Spleen (tissue), 11 donors: ENCODE data around the gene RWDD2A. TPM values are rescaled to one million over a fixed set of nuclear protein-coding genes. Genes with fewer than 3 reads are reported as not detected.

Experiments used
- DNase-seq: peaks from one replicate; pipeline ENCODE4 v3.0.0-alpha.2; 2020
- H3K27ac ChIP-seq, 8 donors: fragments of 200-600 bp; sonication (generic) in 7 of 8; 1 replicate in 4 of 8; 2 replicates in 4 of 8; pipeline versions ENCODE4 v1.5.0 to v1.8.0; 2016 to 2021; ENCODE audit warnings: inconsistent platforms in 4 of 8, mild to moderate bottlenecking in 4 of 8, moderate library complexity in 1 of 8
- H3K27me3 ChIP-seq, 7 donors: fragments of 200-600 bp; sonication (generic) in 6 of 7; replicated peaks in 1 of 7; 1 replicate in 4 of 7; 2 replicates in 3 of 7; pipeline versions ENCODE4 v1.5.0 to v1.8.0; 2016 to 2021; ENCODE audit warnings: inconsistent platforms in 3 of 7, mild to moderate bottlenecking in 1 of 7
- H3K36me3 ChIP-seq, 6 donors: fragments of 200-600 bp; sonication (generic) in 5 of 6; 1 replicate in 4 of 6; 2 replicates in 2 of 6; pipeline versions ENCODE4 v1.5.0 to v1.8.0; 2016 to 2021; ENCODE audit warnings: inconsistent platforms in 2 of 6
- H3K4me1 ChIP-seq, 6 donors: fragments of 200-600 bp; sonication (generic) in 5 of 6; 1 replicate in 3 of 6; 2 replicates in 3 of 6; pipeline versions ENCODE4 v1.5.0 to v1.8.0; 2016 to 2021; ENCODE audit warnings: inconsistent platforms in 3 of 6
- H3K4me3 ChIP-seq, 8 donors: fragments of 200-600 bp; sonication (generic) in 7 of 8; 1 replicate in 4 of 8; 2 replicates in 4 of 8; pipeline versions ENCODE4 v1.5.0 to v1.8.0; 2016 to 2021; ENCODE audit warnings: inconsistent platforms in 4 of 8, mild to moderate bottlenecking in 4 of 8, moderate library complexity in 2 of 8
- H3K9me3 ChIP-seq, 8 donors: fragments of 200-600 bp; sonication (generic) in 7 of 8; 1 replicate in 4 of 8; 2 replicates in 4 of 8; pipeline versions ENCODE4 v1.5.0 to v1.8.0; 2016 to 2021; ENCODE audit warnings: inconsistent platforms in 4 of 8
- POLR2A ChIP-seq, 3 donors: fragments of 450-650 bp; IDR thresholded peaks; one replicate each; pipeline ENCODE4 v1.5.1; 2017; ENCODE audit warnings: antibody characterized with exemption in 3 of 3, mild to moderate bottlenecking in 1 of 3
- POLR2AphosphoS5 ChIP-seq, 3 donors: sonication (generic); formaldehyde crosslinking; IDR thresholded peaks; one replicate each; pipeline ENCODE4 v1.5.1; 2017; ENCODE audit warnings: antibody characterized with exemption in 3 of 3
- WGBS, 5 donors: extraction: QIAGEN DNeasy Blood & Tissue Kit in 3 of 5; methylation state at CpG; one replicate each; pipeline versions ENCODE4 v1.1.5 to v1.1.7; 2013 to 2018; 5-methylcytosine and 5-hydroxymethylcytosine counted together
- intact Hi-C: fragments of 100-400 bp; cut with DNase I; formaldehyde crosslinking; loops from one replicate; pipeline ENCODE4 v1.15.0; 2023; ENCODE audit warnings: low total_unique reads
- polyA plus RNA-seq, 3 donors: library from polyadenylated mRNA; stranded (reverse); fragments of 200-250 nt; gene quantifications; one replicate each; pipeline ENCODE4 v1.2.1, GENCODE V29; 2013
- total RNA-seq, 7 donors: library from RNA; depleted of rRNA in 3 of 7; stranded (reverse); fragments of >200 nt in 3 of 7; fragmentation: NEBNext Ultra II Directional in 4 of 7; extraction: Animal tissue kit (Norgen Biotek cat#: 25700) in 4 of 7; gene quantifications; one replicate each; pipeline versions ENCODE4 v1.1.0 to v1.2.1, GENCODE V29; 2016 to 2021
- TF ChIP-seq, protein P1 (sequence below), 11 experiments: fragments of 200-600 bp in 7 of 11; fragments of 450-650 bp in 4 of 11; sonication (generic) in 4 of 11; IDR thresholded peaks in 8 of 11; conservative IDR thresholded peaks in 3 of 11; 1 replicate in 7 of 11; 2 replicates in 4 of 11; pipeline versions ENCODE4 v1.4.0 to v1.8.0; 2016 to 2021; ENCODE audit warnings: antibody characterized with exemption in 11 of 11, inconsistent platforms in 4 of 11, mild to moderate bottlenecking in 1 of 11
- donor health status: healthy with polysubstance abuse.
- donor health status: DM: no; HTN: no; CAD: no; lungs with moderate emphysema.
- donor health status: DM: no; HTN: no; CAD: no.
- donor health status: Bipolar disorder and iron deficiency.
- donor health status: healthy.
- donor health status: DM: no; HTN: no; CAD: no.
- donor health status: DM: yes; HTN: yes; CAD: no.

Gene RWDD2A
- total and polyA plus RNA-seq, 10 donors: 1.9 to 4.2 (median 2.7) TPM

DNA sequence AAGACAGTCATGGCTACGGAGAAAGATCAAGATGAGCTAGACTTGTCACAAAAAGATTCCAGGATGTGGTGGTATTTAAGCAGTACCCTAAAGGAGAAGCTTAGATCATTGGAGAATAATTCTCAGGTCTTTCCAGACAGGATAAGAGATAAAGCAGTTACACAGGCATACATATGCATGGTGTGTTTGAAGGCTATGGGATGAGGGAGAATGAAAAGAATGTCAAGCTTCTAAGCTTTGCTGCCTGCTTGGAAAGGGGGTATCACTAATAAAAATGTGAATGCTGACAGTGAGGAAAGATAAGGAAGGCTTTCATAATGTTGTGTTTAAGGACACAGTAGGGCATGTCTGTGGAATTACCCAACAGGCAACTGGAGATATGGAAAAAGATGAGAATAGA is 28.1 kb downstream of the RWDD2A start:
- no peak overlapping the region for H3K4me3 ChIP-seq
- intact Hi-C loops: loop anchor here (5.0 kb wide), 1 partner anchor 296 kb away; no protein-coding TSS in a partner anchor
- DNase-seq: no peak
- no peaks in the 10 kb centered on the region for H3K9me3 ChIP-seq
- TF ChIP-seq, protein P1, sequence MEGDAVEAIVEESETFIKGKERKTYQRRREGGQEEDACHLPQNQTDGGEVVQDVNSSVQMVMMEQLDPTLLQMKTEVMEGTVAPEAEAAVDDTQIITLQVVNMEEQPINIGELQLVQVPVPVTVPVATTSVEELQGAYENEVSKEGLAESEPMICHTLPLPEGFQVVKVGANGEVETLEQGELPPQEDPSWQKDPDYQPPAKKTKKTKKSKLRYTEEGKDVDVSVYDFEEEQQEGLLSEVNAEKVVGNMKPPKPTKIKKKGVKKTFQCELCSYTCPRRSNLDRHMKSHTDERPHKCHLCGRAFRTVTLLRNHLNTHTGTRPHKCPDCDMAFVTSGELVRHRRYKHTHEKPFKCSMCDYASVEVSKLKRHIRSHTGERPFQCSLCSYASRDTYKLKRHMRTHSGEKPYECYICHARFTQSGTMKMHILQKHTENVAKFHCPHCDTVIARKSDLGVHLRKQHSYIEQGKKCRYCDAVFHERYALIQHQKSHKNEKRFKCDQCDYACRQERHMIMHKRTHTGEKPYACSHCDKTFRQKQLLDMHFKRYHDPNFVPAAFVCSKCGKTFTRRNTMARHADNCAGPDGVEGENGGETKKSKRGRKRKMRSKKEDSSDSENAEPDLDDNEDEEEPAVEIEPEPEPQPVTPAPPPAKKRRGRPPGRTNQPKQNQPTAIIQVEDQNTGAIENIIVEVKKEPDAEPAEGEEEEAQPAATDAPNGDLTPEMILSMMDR (IDR thresholded peaks at IDR 0.05 in 8 of 11, conservative IDR thresholded peaks at IDR 0.05 in 3 of 11): no peak
- TF ChIP-seq POLR2A (IDR thresholded peaks at IDR 0.05) (no peak), POLR2AphosphoS5 (IDR thresholded peaks at IDR 0.05) (no peak)
- no peak overlapping the region for H3K27ac ChIP-seq
- H3K27me3 ChIP-seq: no peaks in the 10 kb centered on the region
- H3K4me1 ChIP-seq: no peaks in the 10 kb centered on the region
- no peaks in the 10 kb centered on the region for H3K36me3 ChIP-seq
- 90 to 100% (median 95%) methylated on average over 1 of the region's 1 CpG for WGBS, 5 donors

GRCh38 chr6:83221889-83222479 is 28.8 kb downstream of the RWDD2A start:
- TF ChIP-seq POLR2A (IDR thresholded peaks at IDR 0.05): no peak
- TF ChIP-seq POLR2AphosphoS5 (IDR thresholded peaks at IDR 0.05): no peak
- TF ChIP-seq, protein P1 (IDR thresholded peaks at IDR 0.05 in 8 of 11, conservative IDR thresholded peaks at IDR 0.05 in 3 of 11): peak in 8 of 11 experiments; percentile 18 to 44 (median 29)
- intact Hi-C loops: loop anchor here (5.0 kb wide), 1 partner anchor 295 kb away; no protein-coding TSS in a partner anchor
- no peaks in the 10 kb centered on the region for H3K9me3 ChIP-seq
- no peaks in the 10 kb centered on the region for H3K36me3 ChIP-seq
- DNase-seq: no peak
- H3K4me1 ChIP-seq: no peaks in the 10 kb centered on the region
- H3K27me3 ChIP-seq: no peaks in the 10 kb centered on the region
- no peak overlapping the region for H3K4me3 ChIP-seq
- H3K27ac ChIP-seq: no peak overlapping the region
- 30 to 61% (median 50%) methylated on average over 3 of the region's 3 CpGs for WGBS, 5 donors

DNA sequence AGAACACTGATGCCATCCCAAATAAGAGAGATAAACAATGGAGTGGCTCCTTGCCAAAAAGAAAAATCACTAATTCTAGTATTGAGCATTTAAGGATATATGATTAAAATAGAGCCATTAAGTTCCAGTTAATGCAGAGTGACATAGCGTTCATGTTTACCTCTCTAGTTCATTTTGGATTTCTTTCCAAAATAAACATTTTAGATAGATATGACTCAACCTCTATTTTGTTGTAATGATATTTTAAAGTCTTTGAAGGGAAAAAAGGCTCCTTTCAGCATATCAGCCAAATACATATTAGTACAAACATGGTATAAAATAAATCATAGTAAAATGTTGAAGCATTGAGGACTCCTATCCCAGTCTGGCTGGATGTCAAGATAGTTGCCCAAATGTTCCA is 33.4 kb downstream of the RWDD2A start:
- 86 to 92% (median 90%) methylated on average over 1 of the region's 1 CpG for WGBS, 5 donors
- DNase-seq: no peak
- Histone ChIP-seq H3K4me3 (no peak overlapping the region), H3K4me1 (no peaks in the 10 kb centered on the region), H3K27ac (no peak overlapping the region), H3K27me3 (no peaks in the 10 kb centered on the region), H3K36me3 (no peaks in the 10 kb centered on the region), H3K9me3 (no peaks in the 10 kb centered on the region)
- intact Hi-C loops: no loop called here
- no peak for TF ChIP-seq POLR2A (IDR thresholded peaks at IDR 0.05)
- no peak for TF ChIP-seq POLR2AphosphoS5 (IDR thresholded peaks at IDR 0.05)
- TF ChIP-seq, protein P1 (IDR thresholded peaks at IDR 0.05 in 8 of 11, conservative IDR thresholded peaks at IDR 0.05 in 3 of 11): no peak

DNA sequence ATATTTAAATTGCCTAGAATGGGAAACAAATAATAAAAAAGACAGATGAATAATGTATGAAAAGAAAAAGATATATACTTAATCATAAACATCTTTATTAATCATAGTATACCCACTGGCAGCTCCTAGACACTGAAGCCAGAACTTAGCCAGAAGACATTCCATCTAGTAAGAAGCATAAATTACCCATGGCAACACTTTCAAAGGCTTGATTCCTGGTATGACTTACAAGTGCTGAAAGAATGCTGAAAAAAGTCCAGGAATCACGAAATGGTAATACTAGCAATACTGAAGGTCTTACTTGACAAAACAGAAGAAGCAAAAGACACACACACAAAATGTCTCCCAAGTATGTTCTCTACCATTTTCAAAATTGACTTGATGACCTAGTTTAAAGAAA is 38.0 kb downstream of the RWDD2A start:
- TF ChIP-seq POLR2A (IDR thresholded peaks at IDR 0.05): no peak
- TF ChIP-seq POLR2AphosphoS5 (IDR thresholded peaks at IDR 0.05): no peak
- TF ChIP-seq, protein P1 (IDR thresholded peaks at IDR 0.05 in 8 of 11, conservative IDR thresholded peaks at IDR 0.05 in 3 of 11): no peak
- Histone ChIP-seq H3K4me3 (no peak overlapping the region), H3K27me3 (no peaks in the 10 kb centered on the region), H3K36me3 (no peaks in the 10 kb centered on the region), H3K9me3 (no peaks in the 10 kb centered on the region), H3K27ac (no peak overlapping the region), H3K4me1 (no peaks in the 10 kb centered on the region)
- WGBS, 5 donors: 67 to 91% (median 72%) methylated on average over 1 of the region's 1 CpG
- no peak for DNase-seq
- intact Hi-C loops: no loop called here
